Measurements from ENCODE around the gene MCC. TPM values are rescaled to one million over a fixed set of nuclear protein-coding genes. Genes with fewer than 3 reads are reported as not detected.

Gene MCC
- polyA plus RNA-seq, 1 donor (not counting 4 experiments of a cell fraction or from before 2014, with no cell fraction given) = 24.6 TPM

- no peaks in the 10 kb centered on the region for H3K27me3 ChIP-seq (ENCODE audit: control insufficient read depth, extremely low read depth, insufficient read depth, low read length)
- no peak overlapping the region for H2AFZ ChIP-seq (ENCODE audit: control insufficient read depth, low read length)
- H3K36me3 ChIP-seq (ENCODE audit: control insufficient read depth in 2 of 2, extremely low read depth in 1 of 2, insufficient read depth in 2 of 2, low read length in 2 of 2) = peaks cover 0 to 2% of the 10 kb centered on the region in 2 experiments
- H3K4me2 ChIP-seq (ENCODE audit: control insufficient read depth, extremely low read depth, insufficient read depth, low read depth, low read length) = peak overlapping the region; percentile 83
- peak overlapping the region; percentile 95 for H3K27ac ChIP-seq (ENCODE audit: control insufficient read depth, insufficient read depth, low read length)
- H4K20me1 ChIP-seq (ENCODE audit: control insufficient read depth, extremely low read depth, insufficient read depth, low read length) = no peaks in the 10 kb centered on the region
- FAIRE-seq (peak; percentile 99), DNase-seq (ENCODE audit: low read depth, low spot score) (peak; percentile 63)
- H3K9ac ChIP-seq (ENCODE audit: control insufficient read depth, extremely low read depth, insufficient read depth, low read length) = peak overlapping the region; percentile 71
- H3K9me1 ChIP-seq (ENCODE audit: control insufficient read depth, extremely low read depth, insufficient read depth, low read length) = peaks cover 3% of the 10 kb centered on the region
- peak overlapping the region in 1 of 3 experiments; percentile 17 for H3K4me3 ChIP-seq (ENCODE audit: control insufficient read depth in 2 of 3, extremely low read depth in 1 of 3, insufficient read depth in 2 of 3, low read depth in 1 of 3, low read length in 3 of 3)
- no peak for TF ChIP-seq CTCF (optimal IDR thresholded peaks at IDR 0.05 in 1 of 3, IDR thresholded peaks at IDR 0.05 in 1 of 3, conservative IDR thresholded peaks at IDR 0.05 in 1 of 3; ENCODE audit: extremely low read depth in 1 of 3, insufficient read depth in 2 of 3, low read length in 3 of 3)
- no peak for TF ChIP-seq EZH2 (IDR thresholded peaks at IDR 0.05; ENCODE audit: low read length)
- dilution Hi-C loops (cut with MboI; ENCODE audit: extremely low pct_ligation_motif_present, low sequenced_read_pairs) = no loop called here
- peaks cover 57% of the 10 kb centered on the region for H3K4me1 ChIP-seq (ENCODE audit: control insufficient read depth, extremely low read depth, insufficient read depth, low read length)
- peaks cover 54% of the 10 kb centered on the region for H3K79me2 ChIP-seq (ENCODE audit: control insufficient read depth, insufficient read depth, low read length)
- H3K9me3 ChIP-seq (ENCODE audit: control insufficient read depth, low read depth, low read length) = no peaks in the 10 kb centered on the region
Measured at GRCh38 chr5:113161806-113162205, 326.4 kb downstream of the MCC start.

- Histone ChIP-seq H3K9ac (ENCODE audit: control insufficient read depth, extremely low read depth, insufficient read depth, low read length) (no peak overlapping the region), H3K27ac (ENCODE audit: control insufficient read depth, insufficient read depth, low read length) (no peak overlapping the region), H3K36me3 (ENCODE audit: control insufficient read depth in 2 of 2, extremely low read depth in 1 of 2, insufficient read depth in 2 of 2, low read length in 2 of 2) (peaks cover 5 to 6% of the 10 kb centered on the region in 2 experiments), H3K9me3 (ENCODE audit: control insufficient read depth, low read depth, low read length) (no peaks in the 10 kb centered on the region), H3K27me3 (ENCODE audit: control insufficient read depth, extremely low read depth, insufficient read depth, low read length) (no peaks in the 10 kb centered on the region), H4K20me1 (ENCODE audit: control insufficient read depth, extremely low read depth, insufficient read depth, low read length) (no peaks in the 10 kb centered on the region), H3K4me1 (ENCODE audit: control insufficient read depth, extremely low read depth, insufficient read depth, low read length) (peaks cover 19% of the 10 kb centered on the region), H3K79me2 (ENCODE audit: control insufficient read depth, insufficient read depth, low read length) (peaks cover 57% of the 10 kb centered on the region), H3K4me2 (ENCODE audit: control insufficient read depth, extremely low read depth, insufficient read depth, low read depth, low read length) (no peak overlapping the region), H3K4me3 (ENCODE audit: control insufficient read depth in 2 of 3, extremely low read depth in 1 of 3, insufficient read depth in 2 of 3, low read depth in 1 of 3, low read length in 3 of 3) (no peak overlapping the region), H2AFZ (ENCODE audit: control insufficient read depth, low read length) (no peak overlapping the region), H3K9me1 (ENCODE audit: control insufficient read depth, extremely low read depth, insufficient read depth, low read length) (no peaks in the 10 kb centered on the region)
- DNase-seq (ENCODE audit: low read depth, low spot score) (no peak), FAIRE-seq (no peak)
- dilution Hi-C loops (cut with MboI; ENCODE audit: extremely low pct_ligation_motif_present, low sequenced_read_pairs) = no loop called here
- no peak for TF ChIP-seq CTCF (optimal IDR thresholded peaks at IDR 0.05 in 1 of 3, IDR thresholded peaks at IDR 0.05 in 1 of 3, conservative IDR thresholded peaks at IDR 0.05 in 1 of 3; ENCODE audit: extremely low read depth in 1 of 3, insufficient read depth in 2 of 3, low read length in 3 of 3)
- no peak for TF ChIP-seq EZH2 (IDR thresholded peaks at IDR 0.05; ENCODE audit: low read length)
Measured at GRCh38 chr5:113157886-113158285, 330.4 kb downstream of the MCC start.
